Activated CD8-positive, alpha-beta T cell treated with anti-CD3 and anti-CD28 coated beads, Interleukin-2, amount 10 ng/mL, durations not matched to agents 7 days and 5 days (primary cell): Measurements from ENCODE around the gene AGAP1. TPM values are rescaled to one million over a fixed set of nuclear protein-coding genes. Genes with fewer than 3 reads are reported as not detected.

Source experiments
- ATAC-seq: fragments of 150-1000 bp; cut with Tn5 transposase; one replicate; pipeline ENCODE4 v1.10.0; 2021; ENCODE audit warnings: moderate library complexity
- CTCF ChIA-PET: fragments of 350-600 bp; sonication (Branson Sonifier 250); formaldehyde crosslinking; loops from one replicate; lab custom pipeline; 2021; ENCODE audit warnings: antibody characterized with exemption; lab: Charles Lee
- POLR2A ChIA-PET: fragments of 350-600 bp; sonication (Branson Sonifier 250); formaldehyde crosslinking; loops from one replicate; lab custom pipeline; 2021; ENCODE audit warnings: antibody characterized with exemption; lab: Charles Lee
- DNase-seq: peaks from one replicate; pipeline ENCODE4 v3.0.0-alpha.2; 2020
- H3K27ac Mint-ChIP-seq: one replicate; pipeline ENCODE4 v1.8.0; 2021; ENCODE audit warnings: mild to moderate bottlenecking, mixed read lengths
- H3K27me3 Mint-ChIP-seq: one replicate; pipeline ENCODE4 v1.8.0; 2021; ENCODE audit warnings: low read depth, mixed read lengths
- H3K36me3 Mint-ChIP-seq: one replicate; pipeline ENCODE4 v1.8.0; 2021; ENCODE audit warnings: low read depth, mixed read lengths
- H3K4me1 Mint-ChIP-seq: one replicate; pipeline ENCODE4 v1.8.0; 2021; ENCODE audit warnings: low read depth, mixed read lengths
- H3K4me3 Mint-ChIP-seq: one replicate; pipeline ENCODE4 v1.8.0; 2021; ENCODE audit warnings: mild to moderate bottlenecking, mixed read lengths
- H3K9me3 Mint-ChIP-seq: one replicate; pipeline ENCODE4 v1.8.0; 2022; ENCODE audit warnings: mixed read lengths; ENCODE audit not compliant: insufficient read depth
- total RNA-seq, 2 experiments: library from RNA; stranded (reverse); gene quantifications; one replicate each; pipeline ENCODE4 v1.2.3, GENCODE V29; 2021

The AGAP1 gene
- total RNA-seq, 2 experiments from 2014 or later: 0.82 to 1.3 TPM

DNA sequence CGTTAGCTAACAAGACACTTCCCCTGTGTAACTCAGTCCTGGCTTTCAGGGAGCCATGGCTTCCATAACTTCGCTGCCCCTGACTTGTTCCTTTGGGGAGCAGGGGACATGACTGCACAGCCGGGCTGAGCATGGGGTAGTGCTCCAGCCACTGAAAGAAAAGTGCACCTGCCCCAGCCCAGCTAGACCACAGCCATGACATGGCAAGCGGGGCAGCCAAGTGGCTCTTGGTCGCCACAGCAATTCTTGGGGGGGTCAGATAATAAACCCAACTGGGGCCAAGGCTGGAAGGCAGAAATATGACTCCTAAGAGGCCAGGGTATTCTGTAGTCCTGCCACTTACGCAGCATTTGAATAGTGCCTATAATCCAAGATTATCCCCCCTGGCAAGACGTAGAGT, 385.3 kb downstream of the AGAP1 start:
- no peak overlapping the region for H3K4me3 Mint-ChIP-seq
- DNase-seq (no peak), ATAC-seq (no peak)
- H3K9me3 Mint-ChIP-seq: no peaks in the 10 kb centered on the region
- POLR2A ChIA-PET: no interaction called here
- no peaks in the 10 kb centered on the region for H3K36me3 Mint-ChIP-seq
- H3K27me3 Mint-ChIP-seq: no peaks in the 10 kb centered on the region
- H3K27ac Mint-ChIP-seq: no peak overlapping the region
- CTCF ChIA-PET: no interaction called here
- H3K4me1 Mint-ChIP-seq: no peaks in the 10 kb centered on the region

DNA sequence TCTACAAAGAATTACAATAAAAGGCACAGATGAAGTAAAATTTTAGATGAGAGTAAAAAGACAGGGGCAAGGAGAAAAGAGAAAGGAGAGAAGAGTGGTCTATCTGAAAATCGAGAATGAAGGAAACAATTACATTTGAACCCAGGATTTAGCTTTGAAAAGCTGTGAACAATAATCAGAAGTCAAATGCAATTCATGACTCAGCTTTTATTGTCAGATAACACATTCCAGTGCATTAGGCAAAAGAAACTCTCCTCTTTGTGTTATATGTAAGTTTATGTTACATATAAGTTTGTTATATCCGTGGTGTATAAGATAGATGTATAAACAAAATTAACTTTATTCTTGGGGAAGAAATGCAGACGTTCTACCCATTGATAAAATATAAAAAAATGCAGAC, 389.8 kb downstream of the AGAP1 start:
- ChIA-PET POLR2A (no interaction called here), CTCF (no interaction called here)
- no peaks in the 10 kb centered on the region for H3K4me1 Mint-ChIP-seq
- DNase-seq: no peak
- H3K4me3 Mint-ChIP-seq: no peak overlapping the region
- no peaks in the 10 kb centered on the region for H3K9me3 Mint-ChIP-seq
- H3K27ac Mint-ChIP-seq: no peak overlapping the region
- H3K36me3 Mint-ChIP-seq: no peaks in the 10 kb centered on the region
- no peak for ATAC-seq
- H3K27me3 Mint-ChIP-seq: no peaks in the 10 kb centered on the region

DNA sequence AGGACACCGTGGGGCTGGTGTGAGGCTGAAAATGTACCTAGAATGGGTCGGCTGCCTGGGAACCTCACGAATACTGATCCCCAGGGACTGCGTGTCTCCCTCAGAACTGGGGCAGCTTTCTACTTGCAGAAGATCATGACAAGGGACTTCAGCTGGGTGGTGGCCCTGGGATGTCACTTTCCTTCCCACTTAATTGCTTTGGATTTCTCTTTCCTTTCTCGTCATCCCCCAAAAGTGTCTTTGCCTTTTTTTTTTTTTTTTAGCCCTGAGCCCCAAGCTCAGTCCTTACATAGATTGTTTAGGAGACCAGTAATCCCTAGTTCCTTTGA, 395.4 kb downstream of the AGAP1 start:
- no peak overlapping the region for H3K27ac Mint-ChIP-seq
- DNase-seq (no peak), ATAC-seq (no peak)
- no peaks in the 10 kb centered on the region for H3K9me3 Mint-ChIP-seq
- CTCF ChIA-PET: no interaction called here
- POLR2A ChIA-PET: no interaction called here
- H3K4me1 Mint-ChIP-seq: no peaks in the 10 kb centered on the region
- no peaks in the 10 kb centered on the region for H3K27me3 Mint-ChIP-seq
- no peaks in the 10 kb centered on the region for H3K36me3 Mint-ChIP-seq
- no peak overlapping the region for H3K4me3 Mint-ChIP-seq

- POLR2A ChIA-PET: no interaction called here
Measured at GRCh38 chr2:235893129-235893698, 399.4 kb downstream of the AGAP1 start.

DNA sequence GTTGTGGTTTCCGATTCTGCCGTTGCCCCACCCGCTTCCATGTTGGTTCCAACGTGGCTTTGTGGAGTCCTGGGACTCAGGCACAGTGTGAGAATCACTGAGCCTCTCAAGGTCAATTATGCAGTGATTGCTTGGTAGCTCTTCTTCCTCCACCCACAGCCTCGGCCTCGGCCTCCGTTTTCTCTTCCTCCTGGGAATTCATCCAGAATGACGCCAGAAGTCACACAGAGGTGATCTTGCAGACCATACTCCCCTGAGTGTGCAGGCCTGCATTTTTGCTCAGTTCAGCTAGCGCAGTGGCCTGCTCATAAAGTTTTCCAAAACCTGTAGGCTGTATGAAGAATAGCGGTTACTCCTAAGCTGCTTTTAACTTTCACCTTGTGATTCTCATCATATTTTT, 401.0 kb downstream of the AGAP1 start:
- Mint-ChIP-seq H3K4me1 (no peaks in the 10 kb centered on the region), H3K4me3 (no peak overlapping the region), H3K9me3 (no peaks in the 10 kb centered on the region), H3K36me3 (no peaks in the 10 kb centered on the region), H3K27me3 (no peaks in the 10 kb centered on the region), H3K27ac (no peak overlapping the region)
- no peak for DNase-seq
- ATAC-seq: no peak
- POLR2A ChIA-PET: no interaction called here
- CTCF ChIA-PET: no interaction called here

More at GRCh38 chr2:235893129-235893698, 399.4 kb downstream of the AGAP1 start:
- Mint-ChIP-seq H3K27me3 (no peaks in the 10 kb centered on the region), H3K9me3 (no peaks in the 10 kb centered on the region), H3K36me3 (no peaks in the 10 kb centered on the region), H3K4me3 (no peak overlapping the region), H3K27ac (no peak overlapping the region), H3K4me1 (no peaks in the 10 kb centered on the region)
- ATAC-seq (no peak), DNase-seq (no peak)
- CTCF ChIA-PET: no interaction called here

GRCh38 chr2:235896061-235896460, 402.2 kb downstream of the AGAP1 start:
- Mint-ChIP-seq H3K36me3 (no peaks in the 10 kb centered on the region), H3K9me3 (no peaks in the 10 kb centered on the region), H3K27me3 (no peaks in the 10 kb centered on the region), H3K27ac (no peak overlapping the region), H3K4me3 (no peak overlapping the region), H3K4me1 (no peaks in the 10 kb centered on the region)
- DNase-seq (no peak), ATAC-seq (no peak)
- CTCF ChIA-PET: no interaction called here
- POLR2A ChIA-PET: no interaction called here

- POLR2A ChIA-PET: no interaction called here
- CTCF ChIA-PET: no interaction called here
- DNase-seq: no peak
Measured at GRCh38 chr2:235897992-235898391, 404.1 kb downstream of the AGAP1 start.

GRCh38 chr2:235898766-235899165, 404.9 kb downstream of the AGAP1 start:
- Mint-ChIP-seq H3K27me3 (peaks cover 3% of the 10 kb centered on the region), H3K9me3 (no peaks in the 10 kb centered on the region), H3K4me3 (no peak overlapping the region), H3K4me1 (no peaks in the 10 kb centered on the region), H3K36me3 (no peaks in the 10 kb centered on the region), H3K27ac (no peak overlapping the region)
- ATAC-seq (no peak), DNase-seq (no peak)
- CTCF ChIA-PET: no interaction called here
- POLR2A ChIA-PET: no interaction called here

More at GRCh38 chr2:235897992-235898391, 404.1 kb downstream of the AGAP1 start:
- no peak for ATAC-seq
- Mint-ChIP-seq H3K4me1 (no peaks in the 10 kb centered on the region), H3K27ac (no peak overlapping the region), H3K9me3 (no peaks in the 10 kb centered on the region), H3K4me3 (no peak overlapping the region), H3K36me3 (no peaks in the 10 kb centered on the region), H3K27me3 (no peaks in the 10 kb centered on the region)

DNA sequence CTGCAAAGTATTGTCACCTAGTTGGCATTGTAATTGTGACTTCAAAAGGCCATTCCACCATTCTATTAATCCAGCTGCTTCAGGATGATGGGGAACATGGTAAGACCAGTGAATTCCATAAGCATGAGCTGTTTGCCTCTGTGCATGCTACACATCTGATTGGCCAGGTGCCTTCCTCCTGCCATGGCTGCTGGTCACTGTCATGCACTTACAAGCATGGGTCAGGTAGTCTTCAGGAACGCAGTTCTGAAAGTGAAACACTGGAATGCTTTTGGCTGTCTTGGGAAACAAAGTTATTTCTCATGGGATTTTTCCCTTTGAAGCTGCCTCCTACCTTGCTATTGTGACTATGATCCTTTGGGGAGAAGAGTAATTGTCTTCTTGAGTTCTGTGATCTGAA, 406.8 kb downstream of the AGAP1 start:
- Mint-ChIP-seq H3K4me3 (no peak overlapping the region), H3K4me1 (no peaks in the 10 kb centered on the region), H3K27ac (no peak overlapping the region), H3K9me3 (no peaks in the 10 kb centered on the region), H3K27me3 (peaks cover 5% of the 10 kb centered on the region), H3K36me3 (no peaks in the 10 kb centered on the region)
- DNase-seq: no peak
- POLR2A ChIA-PET: no interaction called here
- CTCF ChIA-PET: no interaction called here
- ATAC-seq: no peak

GRCh38 chr2:235901243-235901642, 407.4 kb downstream of the AGAP1 start:
- ATAC-seq (no peak), DNase-seq (no peak)
- Mint-ChIP-seq H3K36me3 (no peaks in the 10 kb centered on the region), H3K4me3 (no peak overlapping the region), H3K27ac (no peak overlapping the region), H3K9me3 (no peaks in the 10 kb centered on the region), H3K4me1 (no peaks in the 10 kb centered on the region), H3K27me3 (peaks cover 5% of the 10 kb centered on the region)
- CTCF ChIA-PET: no interaction called here
- POLR2A ChIA-PET: no interaction called here

DNA sequence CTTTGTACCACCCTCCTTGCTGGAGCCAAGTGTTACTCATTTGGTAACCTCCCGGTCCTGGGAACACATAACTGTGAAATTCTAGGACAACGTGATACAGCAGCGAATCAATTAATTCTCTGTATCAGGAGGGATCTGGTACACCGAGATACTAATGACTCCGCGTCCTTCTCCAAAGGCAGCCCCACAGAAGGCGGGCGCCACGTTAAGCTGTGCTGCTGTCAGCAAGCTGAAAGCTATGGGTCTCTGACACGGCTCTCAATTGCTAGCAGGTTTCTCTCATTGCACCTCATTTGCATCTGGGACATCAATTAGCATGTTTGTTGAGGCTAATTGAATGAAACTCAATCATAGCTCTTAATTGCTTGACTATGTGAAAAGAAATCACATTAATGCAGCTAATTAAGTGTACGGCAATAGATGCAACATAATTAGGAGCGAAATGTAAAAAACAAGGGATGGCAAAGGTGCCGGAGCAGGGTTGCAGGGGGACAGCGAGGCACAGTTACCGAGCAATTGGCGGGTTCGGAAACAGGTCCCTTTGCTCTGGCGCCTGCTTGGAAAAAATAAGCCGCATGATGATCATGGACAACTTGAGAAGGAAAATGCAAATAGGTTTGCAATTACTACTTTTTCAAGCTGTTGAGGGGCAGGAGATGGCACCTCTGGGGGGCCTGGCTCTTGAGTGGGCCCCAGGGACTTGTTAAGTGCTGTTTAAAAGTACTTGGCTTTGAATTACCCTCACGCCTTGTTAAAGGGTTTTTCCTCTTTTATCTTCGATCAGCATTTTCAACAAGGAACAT, 410.1 kb downstream of the AGAP1 start:
- no peak overlapping the region for H3K4me3 Mint-ChIP-seq
- CTCF ChIA-PET: interaction anchor here (1.5 kb wide), 1 partner anchor 274 kb away, joined by 4 read pairs; no protein-coding TSS in a partner anchor
- DNase-seq (no peak), ATAC-seq (no peak)
- no peak overlapping the region for H3K27ac Mint-ChIP-seq
- H3K36me3 Mint-ChIP-seq: no peaks in the 10 kb centered on the region
- POLR2A ChIA-PET: interaction anchor here (0.6 kb wide), 1 partner anchor 36 kb away, joined by 3 read pairs; no protein-coding TSS in a partner anchor
- H3K9me3 Mint-ChIP-seq: no peaks in the 10 kb centered on the region
- H3K4me1 Mint-ChIP-seq: no peaks in the 10 kb centered on the region
- peaks cover 5% of the 10 kb centered on the region for H3K27me3 Mint-ChIP-seq

GRCh38 chr2:235904585-235904931, 410.7 kb downstream of the AGAP1 start:
- Mint-ChIP-seq H3K27me3 (peaks cover 5% of the 10 kb centered on the region), H3K36me3 (no peaks in the 10 kb centered on the region), H3K27ac (no peak overlapping the region), H3K9me3 (no peaks in the 10 kb centered on the region), H3K4me3 (no peak overlapping the region), H3K4me1 (no peaks in the 10 kb centered on the region)
- ChIA-PET POLR2A (no interaction called here), CTCF (interaction anchor here (1.5 kb wide), 1 partner anchor 273 kb away, joined by 4 read pairs; no protein-coding TSS in a partner anchor)
- DNase-seq (no peak), ATAC-seq (no peak)
